Measurements from ENCODE around the gene GPR33. TPM values are rescaled to one million over a fixed set of nuclear protein-coding genes. Genes with fewer than 3 reads are reported as not detected.

The GPR33 gene
- total RNA-seq, 4 donors from 2014 or later = not detected

DNA sequence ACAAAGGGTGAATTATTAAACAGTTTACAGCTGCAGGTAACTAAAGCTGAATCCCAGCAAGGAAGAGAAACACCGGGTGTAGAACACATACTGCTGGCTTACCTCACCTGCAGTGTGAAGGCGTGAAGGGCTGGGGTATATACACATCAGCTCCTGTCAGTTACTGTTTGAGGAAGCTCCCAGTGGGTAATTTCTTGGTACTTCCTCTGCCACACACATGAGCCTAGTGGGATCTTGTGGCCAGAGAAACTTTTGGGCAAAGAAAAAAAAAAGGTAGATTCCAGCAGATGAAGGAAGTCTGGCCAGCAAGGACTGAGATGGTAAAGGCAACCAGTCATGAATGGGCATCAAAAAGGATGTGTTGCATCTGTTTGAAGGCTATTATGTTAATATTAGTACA, 14.0 kb upstream of the GPR33 start:
- intact Hi-C loops (cut with DNase I) = no loop called here
- no peak for TF ChIP-seq POLR2A (IDR thresholded peaks at IDR 0.05)
- TF ChIP-seq, protein P1, sequence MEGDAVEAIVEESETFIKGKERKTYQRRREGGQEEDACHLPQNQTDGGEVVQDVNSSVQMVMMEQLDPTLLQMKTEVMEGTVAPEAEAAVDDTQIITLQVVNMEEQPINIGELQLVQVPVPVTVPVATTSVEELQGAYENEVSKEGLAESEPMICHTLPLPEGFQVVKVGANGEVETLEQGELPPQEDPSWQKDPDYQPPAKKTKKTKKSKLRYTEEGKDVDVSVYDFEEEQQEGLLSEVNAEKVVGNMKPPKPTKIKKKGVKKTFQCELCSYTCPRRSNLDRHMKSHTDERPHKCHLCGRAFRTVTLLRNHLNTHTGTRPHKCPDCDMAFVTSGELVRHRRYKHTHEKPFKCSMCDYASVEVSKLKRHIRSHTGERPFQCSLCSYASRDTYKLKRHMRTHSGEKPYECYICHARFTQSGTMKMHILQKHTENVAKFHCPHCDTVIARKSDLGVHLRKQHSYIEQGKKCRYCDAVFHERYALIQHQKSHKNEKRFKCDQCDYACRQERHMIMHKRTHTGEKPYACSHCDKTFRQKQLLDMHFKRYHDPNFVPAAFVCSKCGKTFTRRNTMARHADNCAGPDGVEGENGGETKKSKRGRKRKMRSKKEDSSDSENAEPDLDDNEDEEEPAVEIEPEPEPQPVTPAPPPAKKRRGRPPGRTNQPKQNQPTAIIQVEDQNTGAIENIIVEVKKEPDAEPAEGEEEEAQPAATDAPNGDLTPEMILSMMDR (IDR thresholded peaks at IDR 0.05) = no peak
- no peak for DNase-seq
- Histone ChIP-seq H3K27me3 (no peaks in the 10 kb centered on the region), H3K36me3 (no peaks in the 10 kb centered on the region), H3K4me1 (peaks cover 0 to 14% (median 0%) of the 10 kb centered on the region in 3 donors), H3K27ac (no peak overlapping the region), H3K4me3 (no peak overlapping the region), H3K9me3 (no peaks in the 10 kb centered on the region)
- 76 to 93% methylated on average over 2 of the region's 2 CpGs for WGBS, 2 donors

DNA sequence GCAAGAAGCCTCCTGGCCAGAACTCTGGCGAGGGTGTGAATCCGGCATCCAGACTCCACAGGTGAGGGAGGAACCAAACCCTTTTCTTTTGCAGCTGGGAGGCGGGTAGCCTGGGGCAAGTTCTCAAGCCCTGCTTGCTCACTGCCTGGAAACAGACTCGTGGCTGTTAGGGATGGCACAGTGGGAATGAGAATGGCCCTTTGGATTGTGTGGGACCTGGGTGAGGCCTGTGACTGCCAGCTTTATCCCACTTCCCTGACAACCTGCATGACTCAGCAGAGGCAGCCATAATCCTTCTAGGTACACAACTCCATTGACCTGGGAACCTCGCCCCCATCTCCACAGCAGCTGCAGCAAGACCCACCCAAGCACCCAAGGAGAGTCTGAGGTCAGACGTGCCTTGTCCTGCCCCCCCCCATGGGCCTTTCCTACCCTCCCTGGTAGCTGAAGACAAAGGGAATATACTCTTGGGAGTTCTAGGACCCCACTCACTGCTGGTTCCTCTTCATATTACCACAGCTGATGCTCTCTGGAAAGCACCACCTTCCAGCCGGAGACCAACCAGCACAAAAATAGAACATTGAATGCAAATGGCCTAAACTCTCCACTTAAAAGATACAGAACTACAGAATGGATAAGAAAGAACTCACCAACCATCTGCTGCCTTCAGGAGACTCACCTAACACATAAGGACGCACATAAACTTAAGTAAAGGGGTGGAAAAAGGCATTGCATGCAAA, 5.1 kb upstream of the GPR33 start:
- Histone ChIP-seq H3K4me1 (peaks cover 0 to 9% (median 6%) of the 10 kb centered on the region in 3 donors), H3K4me3 (no peak overlapping the region), H3K9me3 (no peaks in the 10 kb centered on the region), H3K27me3 (no peaks in the 10 kb centered on the region), H3K36me3 (no peaks in the 10 kb centered on the region), H3K27ac (no peak overlapping the region)
- DNase-seq = no peak
- whole genome bisulfite sequencing, 2 donors = 66 to 79% methylated on average over 2 to 8 of the region's 8 CpGs
- intact Hi-C loops (cut with DNase I) = no loop called here
- TF ChIP-seq, protein P1 (IDR thresholded peaks at IDR 0.05) = no peak
- no peak for TF ChIP-seq POLR2A (IDR thresholded peaks at IDR 0.05)

- H3K4me3 ChIP-seq = no peak overlapping the region
- no peaks in the 10 kb centered on the region for H3K27me3 ChIP-seq
- no peak for DNase-seq
- intact Hi-C loops (cut with DNase I) = no loop called here
- H3K4me1 ChIP-seq = peaks cover 0 to 9% (median 6%) of the 10 kb centered on the region in 3 donors
- H3K27ac ChIP-seq = no peak overlapping the region
- no peaks in the 10 kb centered on the region for H3K36me3 ChIP-seq
- TF ChIP-seq, protein P1 (IDR thresholded peaks at IDR 0.05) = no peak
- TF ChIP-seq POLR2A (IDR thresholded peaks at IDR 0.05) = no peak
- no peaks in the 10 kb centered on the region for H3K9me3 ChIP-seq
These were observed 1.9 kb upstream of the GPR33 start for GRCh38 chr14:31489691-31490090.

DNA sequence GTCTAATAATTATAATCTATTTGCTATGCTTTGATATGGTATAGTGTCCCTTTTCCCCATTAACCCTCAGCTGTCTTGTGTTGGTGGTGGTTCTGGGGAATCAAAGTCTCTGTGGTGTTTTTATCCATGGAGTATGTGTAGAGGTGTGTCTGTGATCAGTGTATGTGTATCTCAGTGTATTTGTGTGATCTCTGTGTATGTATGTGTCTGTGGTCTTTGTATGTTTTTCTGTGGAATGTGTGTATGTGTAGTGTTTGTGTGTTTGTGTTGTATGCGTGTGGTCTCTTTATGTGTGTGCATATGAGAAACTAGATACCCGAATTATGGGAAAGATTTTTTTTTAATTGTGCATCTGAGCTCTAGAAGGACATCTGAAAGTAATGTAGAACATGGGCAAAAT, 1.1 kb downstream of the GPR33 start:
- Histone ChIP-seq H3K27ac (no peak overlapping the region), H3K36me3 (no peaks in the 10 kb centered on the region), H3K4me3 (no peak overlapping the region), H3K9me3 (no peaks in the 10 kb centered on the region), H3K27me3 (no peaks in the 10 kb centered on the region), H3K4me1 (no peaks in the 10 kb centered on the region)
- intact Hi-C loops (cut with DNase I) = no loop called here
- whole genome bisulfite sequencing, 2 donors = 86 to 91% methylated on average over 2 of the region's 2 CpGs
- TF ChIP-seq POLR2A (IDR thresholded peaks at IDR 0.05) = no peak
- TF ChIP-seq, protein P1 (IDR thresholded peaks at IDR 0.05) = no peak
- DNase-seq = no peak

GRCh38 chr14:31484754-31485153, 3.1 kb downstream of the GPR33 start:
- WGBS, 2 donors = 74 to 80% methylated on average over 3 of the region's 3 CpGs
- intact Hi-C loops (cut with DNase I) = no loop called here
- H3K9me3 ChIP-seq = no peaks in the 10 kb centered on the region
- no peak overlapping the region for H3K27ac ChIP-seq
- no peaks in the 10 kb centered on the region for H3K4me1 ChIP-seq
- no peaks in the 10 kb centered on the region for H3K27me3 ChIP-seq
- no peak for TF ChIP-seq POLR2A (IDR thresholded peaks at IDR 0.05)
- TF ChIP-seq, protein P1 (IDR thresholded peaks at IDR 0.05) = no peak
- DNase-seq = no peak
- no peak overlapping the region for H3K4me3 ChIP-seq
- no peaks in the 10 kb centered on the region for H3K36me3 ChIP-seq

Data from esophagus squamous epithelium (tissue), 5 donors.